ENCODE data around the gene SHISAL2B. TPM values are rescaled to one million over a fixed set of nuclear protein-coding genes. Genes with fewer than 3 reads are reported as not detected.

The SHISAL2B gene
- polyA plus RNA-seq, 3 donors from 2014 or later, result not detected

DNA sequence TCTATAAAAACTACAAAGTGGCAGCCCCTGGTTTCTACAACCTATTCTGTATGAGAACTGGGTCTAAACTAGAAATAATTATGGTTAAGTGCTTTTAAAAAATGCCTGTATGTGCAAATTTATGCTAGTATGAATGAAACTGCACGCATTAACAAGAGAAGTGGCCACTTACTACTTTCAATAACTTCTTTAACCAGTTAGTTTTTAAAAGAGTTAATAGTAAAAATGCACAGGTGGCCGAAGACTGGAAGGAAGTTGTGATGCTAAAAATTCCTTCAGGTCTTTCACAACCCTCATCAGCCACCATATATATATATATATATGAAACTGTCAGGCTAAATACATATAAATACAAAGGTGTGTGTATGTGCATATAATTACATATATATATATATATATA, 36.8 kb downstream of the SHISAL2B start:
- Mint-ChIP-seq H3K4me3 (no peak overlapping the region), H3K36me3 (peaks cover 19 to 38% (median 30%) of the 10 kb centered on the region in 3 donors)

DNA sequence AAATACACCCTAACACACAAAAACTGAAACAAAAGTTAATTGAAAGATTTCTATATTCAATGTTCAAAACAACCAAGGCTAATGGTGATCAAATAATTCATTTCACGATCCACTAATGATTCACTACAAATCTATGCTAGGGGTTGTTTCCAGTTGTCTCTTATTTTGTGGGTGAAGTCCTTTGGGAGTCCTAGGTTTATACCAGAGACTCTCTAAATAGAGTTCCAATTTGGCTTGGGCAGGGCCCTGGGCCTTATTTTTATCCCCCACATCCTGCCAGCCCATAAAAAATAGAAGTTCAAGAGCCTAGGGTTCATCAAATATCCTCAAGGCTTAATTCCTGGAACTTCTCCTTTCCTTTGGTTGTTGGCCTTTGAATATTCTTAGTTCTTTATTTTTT, 52.1 kb downstream of the SHISAL2B start:
- Mint-ChIP-seq H3K4me1 (peaks cover under 1 to 2% of the 10 kb centered on the region in 2 donors), H3K27me3 (ENCODE audit: low read depth in 3 of 3) (no peaks in the 10 kb centered on the region), H3K4me3 (no peak overlapping the region), H3K27ac (no peak overlapping the region), H3K9me3 (no peaks in the 10 kb centered on the region), H3K36me3 (peaks cover 4 to 8% (median 6%) of the 10 kb centered on the region in 3 donors)
- DNase-seq, result no peak

More for the DNA sequence above, 36.8 kb downstream of the SHISAL2B start:
- H3K4me1 Mint-ChIP-seq, result peaks cover 17 to 25% of the 10 kb centered on the region in 2 donors
- H3K9me3 Mint-ChIP-seq, result no peaks in the 10 kb centered on the region
- H3K27ac Mint-ChIP-seq, result no peak overlapping the region
- DNase-seq, result no peak
- H3K27me3 Mint-ChIP-seq (ENCODE audit: low read depth in 3 of 3), result no peaks in the 10 kb centered on the region

DNA sequence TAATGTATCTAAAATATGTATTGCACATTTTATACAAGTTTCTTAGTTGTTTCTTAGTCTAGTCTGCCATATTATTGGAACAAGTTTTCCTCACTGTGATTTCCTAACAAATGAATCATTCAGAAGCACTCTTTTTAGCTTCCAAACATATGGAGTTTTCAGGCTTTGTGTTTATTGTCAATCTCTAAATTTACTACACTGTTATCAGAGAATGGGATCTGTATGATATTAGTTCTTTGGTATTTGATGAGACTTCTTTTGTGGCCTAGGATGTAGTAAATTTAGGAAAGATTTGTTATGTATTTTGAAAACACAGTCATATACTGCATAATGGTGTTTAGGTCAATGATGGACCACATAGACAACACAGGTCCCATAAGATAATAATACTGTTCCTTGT, 52.5 kb downstream of the SHISAL2B start:
- no peak for DNase-seq
- H3K36me3 Mint-ChIP-seq, result peaks cover 6 to 8% (median 6%) of the 10 kb centered on the region in 3 donors
- peaks cover 0 to under 1% of the 10 kb centered on the region in 2 donors for H3K4me1 Mint-ChIP-seq
- H3K4me3 Mint-ChIP-seq, result no peak overlapping the region
- H3K9me3 Mint-ChIP-seq, result no peaks in the 10 kb centered on the region
- no peak overlapping the region for H3K27ac Mint-ChIP-seq
- H3K27me3 Mint-ChIP-seq (ENCODE audit: low read depth in 3 of 3), result peaks cover 0 to under 1% (median 0%) of the 10 kb centered on the region in 3 donors

DNA sequence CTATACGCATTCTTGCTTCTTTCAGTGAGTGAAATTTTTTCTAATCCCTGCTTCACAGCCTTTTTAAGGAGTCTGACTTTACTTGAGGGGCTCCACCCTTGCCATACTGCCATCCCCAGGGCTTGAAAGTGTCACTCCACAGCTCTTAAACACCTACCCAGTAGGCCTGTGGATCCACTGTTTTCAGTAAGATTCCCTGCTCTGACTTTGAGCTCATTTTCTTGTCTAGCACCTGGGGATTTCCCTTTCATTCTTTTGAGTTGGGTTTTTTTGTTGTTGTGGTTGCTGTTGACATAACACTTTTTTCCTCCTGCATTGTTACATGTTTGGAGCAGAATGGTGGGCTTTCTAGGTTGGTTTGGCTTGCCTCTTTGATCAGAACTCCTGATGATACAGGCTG, 54.6 kb downstream of the SHISAL2B start:
- Mint-ChIP-seq H3K4me3 (no peak overlapping the region), H3K27me3 (ENCODE audit: low read depth in 3 of 3) (peaks cover 0 to 3% (median 0%) of the 10 kb centered on the region in 3 donors), H3K36me3 (peaks cover 0 to 3% (median 0%) of the 10 kb centered on the region in 3 donors), H3K9me3 (no peaks in the 10 kb centered on the region), H3K4me1 (peaks cover 0 to 6% of the 10 kb centered on the region in 2 donors), H3K27ac (no peak overlapping the region)
- DNase-seq, result no peak

DNA sequence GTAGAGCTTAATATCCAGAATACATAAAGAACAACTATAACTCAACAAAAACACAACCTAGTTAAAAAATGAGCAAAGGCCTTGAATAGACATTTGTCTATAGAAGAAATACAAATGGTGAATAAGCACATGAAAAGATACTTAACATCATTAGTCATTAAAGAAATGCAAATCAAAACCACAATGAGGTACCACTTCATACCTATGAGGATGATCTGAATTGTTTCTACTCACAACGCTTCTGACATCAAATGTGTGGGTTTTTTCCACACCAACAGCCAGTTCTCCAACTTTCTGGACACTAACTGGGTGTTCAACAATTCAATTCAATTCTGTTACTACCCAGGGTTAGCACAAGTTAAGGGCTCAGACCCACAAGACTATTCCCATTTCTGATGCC, 56.1 kb downstream of the SHISAL2B start:
- Mint-ChIP-seq H3K27me3 (ENCODE audit: low read depth in 3 of 3) (peaks cover 0 to 3% (median 0%) of the 10 kb centered on the region in 3 donors), H3K36me3 (peaks cover 0 to 3% (median 0%) of the 10 kb centered on the region in 3 donors), H3K4me3 (no peak overlapping the region), H3K27ac (no peak overlapping the region), H3K9me3 (no peaks in the 10 kb centered on the region), H3K4me1 (peaks cover 0 to 6% of the 10 kb centered on the region in 2 donors)
- DNase-seq, result no peak

DNA sequence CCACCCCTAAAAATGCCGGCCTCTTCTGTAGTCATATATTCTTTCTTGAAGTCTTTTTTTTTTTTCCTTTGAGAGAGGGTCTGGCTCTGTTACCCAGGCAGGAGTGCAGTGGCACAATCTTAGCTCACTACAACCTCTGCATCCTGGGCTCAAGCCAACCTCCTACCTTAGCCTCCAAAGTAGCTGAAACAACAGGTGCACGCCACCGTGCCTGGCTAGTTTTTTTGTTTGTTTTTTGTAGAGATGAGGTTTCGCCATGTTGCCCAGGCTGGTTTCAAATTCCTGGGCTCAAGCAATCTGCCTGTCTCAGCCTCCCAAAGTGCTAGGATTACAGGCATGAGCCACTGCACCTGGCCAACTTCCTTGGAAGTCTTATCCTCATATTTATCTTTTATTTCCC, 59.1 kb downstream of the SHISAL2B start:
- Mint-ChIP-seq H3K9me3 (no peaks in the 10 kb centered on the region), H3K27ac (peak overlapping the region in 1 of 6 donors; percentile 12), H3K27me3 (ENCODE audit: low read depth in 3 of 3) (peaks cover 0 to 3% (median 0%) of the 10 kb centered on the region in 3 donors), H3K4me3 (no peak overlapping the region), H3K36me3 (peaks cover 0 to 3% (median 3%) of the 10 kb centered on the region in 3 donors), H3K4me1 (peaks cover 0 to 6% of the 10 kb centered on the region in 2 donors)
- DNase-seq, result no peak

GRCh38 chr5:64754066-64754465, 63.8 kb downstream of the SHISAL2B start:
- DNase-seq, result no peak
- peaks cover 3 to 29% of the 10 kb centered on the region in 2 donors for H3K4me1 Mint-ChIP-seq
- H3K27me3 Mint-ChIP-seq (ENCODE audit: low read depth in 3 of 3), result no peaks in the 10 kb centered on the region
- no peak overlapping the region for H3K27ac Mint-ChIP-seq
- no peak overlapping the region for H3K4me3 Mint-ChIP-seq
- H3K9me3 Mint-ChIP-seq, result no peaks in the 10 kb centered on the region
- peaks cover 0 to 3% (median 0%) of the 10 kb centered on the region in 3 donors for H3K36me3 Mint-ChIP-seq

- Mint-ChIP-seq H3K4me3 (no peak overlapping the region), H3K27me3 (ENCODE audit: low read depth in 3 of 3) (peaks cover 0 to 1% (median 0%) of the 10 kb centered on the region in 3 donors), H3K4me1 (peaks cover 12 to 44% of the 10 kb centered on the region in 2 donors), H3K9me3 (no peaks in the 10 kb centered on the region), H3K27ac (no peak overlapping the region), H3K36me3 (no peaks in the 10 kb centered on the region)
- DNase-seq, result no peak
Observed at GRCh38 chr5:64758901-64759300, 68.6 kb downstream of the SHISAL2B start.

- peaks cover 0 to 1% (median 0%) of the 10 kb centered on the region in 3 donors for H3K27me3 Mint-ChIP-seq (ENCODE audit: low read depth in 3 of 3)
- H3K36me3 Mint-ChIP-seq, result peaks cover 0 to 3% (median 0%) of the 10 kb centered on the region in 3 donors
- no peak overlapping the region for H3K27ac Mint-ChIP-seq
- no peaks in the 10 kb centered on the region for H3K9me3 Mint-ChIP-seq
- DNase-seq, result no peak
- no peak overlapping the region for H3K4me3 Mint-ChIP-seq
- peaks cover 14 to 48% of the 10 kb centered on the region in 2 donors for H3K4me1 Mint-ChIP-seq
Observed at GRCh38 chr5:64759960-64760660, 69.8 kb downstream of the SHISAL2B start.

- Mint-ChIP-seq H3K27ac (peak overlapping the region in 1 of 6 donors; percentile 4), H3K27me3 (ENCODE audit: low read depth in 3 of 3) (peaks cover 1 to 6% (median 3%) of the 10 kb centered on the region in 3 donors), H3K9me3 (no peaks in the 10 kb centered on the region), H3K36me3 (peaks cover 0 to 3% (median 0%) of the 10 kb centered on the region in 3 donors), H3K4me3 (no peak overlapping the region), H3K4me1 (peaks cover 43 to 68% of the 10 kb centered on the region in 2 donors)
- no peak for DNase-seq
Observed at GRCh38 chr5:64763948-64764503, 73.7 kb downstream of the SHISAL2B start.

DNA sequence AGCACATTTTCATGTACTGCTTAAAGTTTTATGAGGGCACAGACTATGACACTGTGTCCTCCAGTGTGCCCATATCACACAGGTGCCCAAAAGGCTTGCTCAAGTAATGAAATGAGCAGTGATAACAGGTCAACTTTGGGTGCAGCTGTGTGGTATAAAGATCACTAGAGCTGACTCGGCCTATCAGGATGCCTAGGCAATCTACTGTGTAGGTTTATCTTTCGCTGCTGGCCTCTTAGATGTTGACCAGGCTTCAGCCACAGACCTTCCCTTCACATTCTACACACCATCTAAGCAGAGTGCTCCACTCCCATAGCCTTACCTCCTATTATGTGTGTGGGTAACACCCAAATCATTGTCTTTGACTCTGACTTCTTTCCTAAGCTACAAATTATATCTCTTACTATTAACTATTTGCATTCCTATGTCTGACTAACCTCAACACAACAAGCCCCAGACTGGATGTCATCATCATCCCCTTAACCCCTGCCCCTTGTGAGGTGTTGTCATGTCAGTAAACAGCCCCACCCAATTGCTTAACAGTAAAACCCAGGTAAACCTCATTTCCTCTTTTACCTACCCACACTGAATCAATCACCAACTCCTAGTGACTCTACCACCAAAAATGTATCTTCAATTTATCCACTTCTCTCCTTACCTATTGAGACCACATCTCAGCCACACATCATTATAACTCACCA, 75.7 kb downstream of the SHISAL2B start:
- no peak for DNase-seq
- peaks cover 51 to 67% of the 10 kb centered on the region in 2 donors for H3K4me1 Mint-ChIP-seq
- peak overlapping the region in 2 of 5 donors; percentile 1 for H3K4me3 Mint-ChIP-seq
- peak overlapping the region in 1 of 6 donors; percentile 28 for H3K27ac Mint-ChIP-seq
- peaks cover 0 to 3% (median 0%) of the 10 kb centered on the region in 3 donors for H3K36me3 Mint-ChIP-seq
- no peaks in the 10 kb centered on the region for H3K9me3 Mint-ChIP-seq
- H3K27me3 Mint-ChIP-seq (ENCODE audit: low read depth in 3 of 3), result peaks cover 1 to 6% (median 3%) of the 10 kb centered on the region in 3 donors

- Mint-ChIP-seq H3K27me3 (ENCODE audit: low read depth in 3 of 3) (peaks cover 0 to 6% (median 3%) of the 10 kb centered on the region in 3 donors), H3K9me3 (no peaks in the 10 kb centered on the region), H3K4me1 (peaks cover 52 to 73% of the 10 kb centered on the region in 2 donors), H3K27ac (peak overlapping the region in 3 of 6 donors; percentile 14 to 50 (median 25)), H3K4me3 (peak overlapping the region; percentile 14 to 100 (median 99)), H3K36me3 (peaks cover 0 to 3% (median 0%) of the 10 kb centered on the region in 3 donors)
- no peak for DNase-seq
Observed at GRCh38 chr5:64766941-64767340, 76.6 kb downstream of the SHISAL2B start.
